GM19452 (cell line): ENCODE data around the gene OR4D2.
"Not testable (repeated sequence)": the region's sequence is repeated elsewhere in the genome, so short reads cannot be mapped to it uniquely, and the experiment has no call there.

Experiments used
- ATAC-seq: cut with Tn5 transposase; IDR thresholded peaks from one replicate; pipeline ENCODE4 v1.9.1; 2021; ENCODE audit not compliant: unreplicated experiment

OR4D2 gene

GRCh38 chr17:58166682-58167081 lies at the start of gene OR4D2:
Gene OR4D2 (plus strand): TSS chr17:58166982. CDS start chr17:58169656, 2,674 bp downstream.
- no peak for ATAC-seq

GRCh38 chr17:58117382-58117781 lies 49.4 kb upstream of the OR4D2 start:
- no peak for ATAC-seq

- no peak for ATAC-seq
These were observed 47.3 kb upstream of the OR4D2 start for GRCh38 chr17:58119491-58119890.

GRCh38 chr17:58120195-58120822 lies 46.5 kb upstream of the OR4D2 start:
- no peak for ATAC-seq

- ATAC-seq = no peak
These were observed 44.9 kb upstream of the OR4D2 start for GRCh38 chr17:58121925-58122324.

- ATAC-seq = no peak
These were observed 38.9 kb upstream of the OR4D2 start for GRCh38 chr17:58127846-58128245.

GRCh38 chr17:58132697-58133096 lies 34.1 kb upstream of the OR4D2 start:
- ATAC-seq = not testable (repeated sequence)

- ATAC-seq = no peak
These were observed 30.0 kb upstream of the OR4D2 start for GRCh38 chr17:58136669-58137279.

GRCh38 chr17:58141505-58141904 lies 25.3 kb upstream of the OR4D2 start:
- ATAC-seq = no peak

GRCh38 chr17:58143335-58143734 lies 23.4 kb upstream of the OR4D2 start:
- ATAC-seq = not testable (repeated sequence)

GRCh38 chr17:58144801-58145200 lies 22.0 kb upstream of the OR4D2 start:
- ATAC-seq = no peak

GRCh38 chr17:58147930-58148434 lies 18.8 kb upstream of the OR4D2 start, which contains the start of gene OR4D1:
Gene OR4D1 (plus strand): TSS chr17:58148384. CDS start chr17:58155154, 6,770 bp downstream.
- no peak for ATAC-seq

GRCh38 chr17:58148609-58149008 lies 18.2 kb upstream of the OR4D2 start:
- no peak for ATAC-seq

GRCh38 chr17:58150394-58150793 lies 16.4 kb upstream of the OR4D2 start:
- no peak for ATAC-seq

GRCh38 chr17:58153046-58153445 lies 13.7 kb upstream of the OR4D2 start:
- ATAC-seq = no peak

- no peak for ATAC-seq
These were observed 13.1 kb upstream of the OR4D2 start for GRCh38 chr17:58153671-58154070.

- ATAC-seq = no peak
These were observed 9.7 kb upstream of the OR4D2 start for GRCh38 chr17:58156839-58157803.

- no peak for ATAC-seq
These were observed 8.6 kb upstream of the OR4D2 start for GRCh38 chr17:58158181-58158580.

GRCh38 chr17:58161566-58161965 lies 5.2 kb upstream of the OR4D2 start:
- ATAC-seq = no peak

- no peak for ATAC-seq
These were observed 801 bp upstream of the OR4D2 start for GRCh38 chr17:58165981-58166380.

GRCh38 chr17:58170622-58171021 lies 3.8 kb downstream of the OR4D2 start:
- no peak for ATAC-seq
